ENCODE measurements around the gene TRIM63.

The TRIM63 gene

GRCh38 chr1:26034504-26035202, 32.8 kb downstream of the TRIM63 start:
- no peak for DNase-seq (ENCODE audit: low read depth)

GRCh38 chr1:26032656-26033357, 34.6 kb downstream of the TRIM63 start:
- DNase-seq (ENCODE audit: low read depth) = no peak

- no peak for DNase-seq (ENCODE audit: low read depth)
Measured at GRCh38 chr1:26031611-26032220, 35.7 kb downstream of the TRIM63 start.

- no peak for DNase-seq (ENCODE audit: low read depth)
Measured at GRCh38 chr1:26031196-26031595, 36.2 kb downstream of the TRIM63 start.

- no peak for DNase-seq (ENCODE audit: low read depth)
Measured at GRCh38 chr1:26029864-26030481, 37.5 kb downstream of the TRIM63 start.

GRCh38 chr1:26029054-26029863, 38.2 kb downstream of the TRIM63 start:
- no peak for DNase-seq (ENCODE audit: low read depth)

GRCh38 chr1:26028490-26028980, 38.9 kb downstream of the TRIM63 start:
- DNase-seq (ENCODE audit: low read depth) = no peak

- DNase-seq (ENCODE audit: low read depth) = no peak
Measured at GRCh38 chr1:26027716-26028489, 39.5 kb downstream of the TRIM63 start.

- no peak for DNase-seq (ENCODE audit: low read depth)
Measured at GRCh38 chr1:26025517-26025916, 41.9 kb downstream of the TRIM63 start.

GRCh38 chr1:26025060-26025459, 42.4 kb downstream of the TRIM63 start:
- DNase-seq (ENCODE audit: low read depth) = no peak

GRCh38 chr1:26023826-26024225, 43.6 kb downstream of the TRIM63 start:
- no peak for DNase-seq (ENCODE audit: low read depth)

GRCh38 chr1:26023009-26023408, 44.4 kb downstream of the TRIM63 start:
- DNase-seq (ENCODE audit: low read depth) = no peak

GRCh38 chr1:26022404-26022779, 45.0 kb downstream of the TRIM63 start:
- no peak for DNase-seq (ENCODE audit: low read depth)

GRCh38 chr1:26021647-26022403, 45.6 kb downstream of the TRIM63 start, which contains the start of gene EXTL1:
TSS of gene EXTL1 (plus strand) at chr1:26021775. CDS start at chr1:26022647, 872 bp downstream.
- no peak for DNase-seq (ENCODE audit: low read depth)

GRCh38 chr1:26020941-26021646, 46.3 kb downstream of the TRIM63 start:
- no peak for DNase-seq (ENCODE audit: low read depth)

- no peak for DNase-seq (ENCODE audit: low read depth)
Measured at GRCh38 chr1:26020330-26020768, 47.1 kb downstream of the TRIM63 start.

GRCh38 chr1:26019641-26020315, 47.7 kb downstream of the TRIM63 start:
- DNase-seq (ENCODE audit: low read depth) = no peak

GRCh38 chr1:26017606-26018005, 49.8 kb downstream of the TRIM63 start:
- no peak for DNase-seq (ENCODE audit: low read depth)
